ENCODE results near the gene ZNF791.
A peak's percentile ranks its signal among the peaks of the same experiment; 100 is the strongest.

Gene ZNF791

DNA sequence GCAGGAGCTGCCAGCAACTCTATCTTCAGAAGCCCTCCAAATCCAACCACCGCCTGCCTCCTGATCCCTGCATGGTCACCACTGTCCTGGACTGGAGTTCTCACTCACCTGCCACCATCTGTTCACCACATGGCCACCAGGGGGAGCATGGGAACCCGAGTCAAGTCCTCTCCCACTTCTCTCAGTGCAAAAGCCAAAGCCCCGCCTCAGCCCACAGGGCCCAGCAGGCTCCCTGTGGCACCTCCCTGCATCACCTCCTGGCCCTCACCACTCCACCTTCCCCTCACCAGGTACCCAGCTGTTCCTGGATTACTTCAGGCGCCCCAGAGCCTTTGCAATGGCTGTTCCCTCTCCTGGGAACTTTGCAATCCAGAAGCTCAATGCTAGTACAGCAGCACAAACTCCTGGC is 65.7 kb downstream of the ZNF791 start:
- peak; percentile 44; the same call in 1 of the 2 replicates for TF ChIP-seq RAD21 (IDR thresholded peaks at IDR 0.05; ENCODE audit: low read depth)
- no peak for TF ChIP-seq FOXM1 (IDR thresholded peaks at IDR 0.05; ENCODE audit: borderline replicate concordance, low read depth)

DNA sequence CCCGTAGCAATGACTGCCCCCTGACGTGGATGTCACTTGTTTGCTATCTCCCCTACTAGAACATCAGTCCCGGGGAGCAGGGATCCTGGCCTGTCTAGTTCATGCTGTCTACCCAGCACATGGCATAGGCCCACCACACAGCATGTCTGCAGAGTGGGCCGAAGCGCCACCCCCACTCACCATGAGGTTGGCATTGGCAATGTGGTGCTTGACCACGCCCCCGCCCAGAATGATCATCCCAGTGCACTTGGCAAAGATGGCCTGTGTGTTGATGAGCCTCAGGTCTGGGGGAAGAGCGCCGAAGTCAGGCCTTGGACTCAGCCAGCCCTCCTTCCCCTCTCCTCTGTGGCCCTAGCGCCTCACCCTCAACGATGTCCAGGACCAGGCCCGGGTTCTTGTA is 66.2 kb downstream of the ZNF791 start:
- TF ChIP-seq EP300 (IDR thresholded peaks at IDR 0.05; ENCODE audit: borderline replicate concordance) (no peak), ZBTB7A (IDR thresholded peaks at IDR 0.05; ENCODE audit: low read depth) (no peak), TEAD4 (IDR thresholded peaks at IDR 0.05) (no peak)

DNA sequence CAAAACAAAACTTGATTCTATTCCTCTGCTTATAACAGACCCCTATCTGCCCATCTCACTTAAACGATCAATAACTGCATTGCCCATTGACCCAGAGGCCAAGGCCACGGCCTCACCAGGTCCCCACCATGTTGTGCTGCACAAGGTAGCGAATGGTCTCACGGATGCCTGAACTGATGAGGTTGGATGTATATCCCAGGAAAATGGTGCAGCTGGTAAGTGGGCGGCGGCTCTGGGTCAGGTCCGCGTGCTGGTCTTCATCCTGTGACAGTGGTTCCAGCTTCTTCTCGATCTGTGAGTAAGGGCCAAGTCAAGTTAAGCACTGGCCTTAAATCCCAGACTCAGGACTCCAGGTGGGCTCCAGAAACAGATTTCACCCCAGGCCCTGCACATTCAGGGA is 69.3 kb downstream of the ZNF791 start:
- TF ChIP-seq CEBPB (IDR thresholded peaks at IDR 0.05) (no peak), TCF12 (IDR thresholded peaks at IDR 0.05; ENCODE audit: low read depth) (no peak), FOXM1 (IDR thresholded peaks at IDR 0.05; ENCODE audit: borderline replicate concordance, low read depth) (no peak), EP300 (IDR thresholded peaks at IDR 0.05; ENCODE audit: borderline replicate concordance) (no peak), ZBTB7A (IDR thresholded peaks at IDR 0.05; ENCODE audit: low read depth) (no peak), NFIC (IDR thresholded peaks at IDR 0.05) (no peak), CREB1 (IDR thresholded peaks at IDR 0.05; ENCODE audit: low read depth) (no peak), EGR1 (IDR thresholded peaks at IDR 0.05) (no peak), YY1 (IDR thresholded peaks at IDR 0.05; ENCODE audit: low read depth) (no peak)
- TF ChIP-seq, protein P1, sequence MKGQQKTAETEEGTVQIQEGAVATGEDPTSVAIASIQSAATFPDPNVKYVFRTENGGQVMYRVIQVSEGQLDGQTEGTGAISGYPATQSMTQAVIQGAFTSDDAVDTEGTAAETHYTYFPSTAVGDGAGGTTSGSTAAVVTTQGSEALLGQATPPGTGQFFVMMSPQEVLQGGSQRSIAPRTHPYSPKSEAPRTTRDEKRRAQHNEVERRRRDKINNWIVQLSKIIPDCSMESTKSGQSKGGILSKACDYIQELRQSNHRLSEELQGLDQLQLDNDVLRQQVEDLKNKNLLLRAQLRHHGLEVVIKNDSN (IDR thresholded peaks at IDR 0.05), result no peak
- TF ChIP-seq, protein P2, sequence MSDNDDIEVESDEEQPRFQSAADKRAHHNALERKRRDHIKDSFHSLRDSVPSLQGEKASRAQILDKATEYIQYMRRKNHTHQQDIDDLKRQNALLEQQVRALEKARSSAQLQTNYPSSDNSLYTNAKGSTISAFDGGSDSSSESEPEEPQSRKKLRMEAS (IDR thresholded peaks at IDR 0.05), result no peak

DNA sequence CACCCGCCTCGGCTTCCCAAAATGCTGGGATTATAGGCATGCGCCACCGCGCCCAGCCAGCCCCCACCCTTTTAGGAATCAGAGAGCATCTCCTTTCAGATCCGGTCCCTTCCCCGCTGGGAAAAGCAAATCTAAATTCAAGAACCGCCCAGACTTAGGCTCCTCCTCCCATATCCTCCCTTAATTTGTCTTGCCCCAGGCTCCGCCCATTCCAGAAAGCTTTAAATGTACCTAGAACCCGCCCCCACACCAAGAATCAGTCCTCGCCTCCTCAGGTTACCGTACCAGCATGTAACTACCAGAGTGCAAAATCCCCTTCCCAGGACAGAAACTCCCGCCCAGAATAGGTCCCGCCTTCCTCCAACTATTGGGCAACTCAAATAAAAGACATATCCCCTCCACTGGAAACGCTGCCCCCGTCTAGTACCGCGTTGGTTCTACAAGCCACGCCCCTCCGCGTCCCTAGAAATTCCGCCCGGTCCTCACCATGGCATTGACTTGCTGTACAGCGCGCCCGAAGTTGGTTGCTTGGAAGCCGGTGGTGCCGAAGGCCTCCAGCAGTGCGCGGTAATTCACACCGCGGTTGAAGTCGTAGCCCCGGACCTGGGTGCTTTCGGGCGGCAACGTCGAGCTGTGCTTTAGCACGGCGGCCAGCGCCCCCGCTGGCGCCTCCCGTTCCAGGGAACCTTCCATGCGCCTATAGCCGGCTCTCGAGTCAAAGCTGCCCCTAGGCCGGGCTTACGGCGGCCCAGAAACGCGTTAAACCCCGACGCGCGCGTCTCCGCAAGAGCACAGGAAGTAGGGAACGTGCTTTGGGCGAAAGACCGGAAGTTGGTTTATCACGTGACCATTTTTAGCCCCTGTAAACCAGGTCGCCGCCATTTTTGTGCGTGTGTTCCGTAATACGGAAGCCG is 70.6 kb downstream of the ZNF791 start, which contains the start of gene DHPS:
Gene DHPS, minus strand, starts transcription at position 807 of the 914 bp plus-strand sequence. Its CDS starts 114 bp downstream, at position 693.
- TF ChIP-seq ZBTB7A (IDR thresholded peaks at IDR 0.05; ENCODE audit: low read depth) (no peak), TEAD4 (IDR thresholded peaks at IDR 0.05) (no peak), EGR1 (IDR thresholded peaks at IDR 0.05) (0 out of 2 replicates have a peak, but pooled peaks have one; percentile 45), EP300 (IDR thresholded peaks at IDR 0.05; ENCODE audit: borderline replicate concordance) (peak; percentile 28; the same call in 1 of the 2 replicates), RAD21 (IDR thresholded peaks at IDR 0.05; ENCODE audit: low read depth) (no peak), TAF1 (IDR thresholded peaks at IDR 0.05; ENCODE audit: low read depth) (peak; percentile 63), FOXM1 (IDR thresholded peaks at IDR 0.05; ENCODE audit: borderline replicate concordance, low read depth) (no peak; the same call in 1 of the 2 replicates), TCF12 (IDR thresholded peaks at IDR 0.05; ENCODE audit: low read depth) (0 out of 2 replicates have a peak, but pooled peaks have one; percentile 31), CREB1 (IDR thresholded peaks at IDR 0.05; ENCODE audit: low read depth) (peak; percentile 28; the same call in 1 of the 2 replicates), NFIC (IDR thresholded peaks at IDR 0.05) (no peak), YY1 (IDR thresholded peaks at IDR 0.05; ENCODE audit: low read depth) (peak; percentile 95), CEBPB (IDR thresholded peaks at IDR 0.05) (peak; percentile 84)
- TF ChIP-seq, protein P1 (IDR thresholded peaks at IDR 0.05), result peak; percentile 95
- TF ChIP-seq, protein P3, sequence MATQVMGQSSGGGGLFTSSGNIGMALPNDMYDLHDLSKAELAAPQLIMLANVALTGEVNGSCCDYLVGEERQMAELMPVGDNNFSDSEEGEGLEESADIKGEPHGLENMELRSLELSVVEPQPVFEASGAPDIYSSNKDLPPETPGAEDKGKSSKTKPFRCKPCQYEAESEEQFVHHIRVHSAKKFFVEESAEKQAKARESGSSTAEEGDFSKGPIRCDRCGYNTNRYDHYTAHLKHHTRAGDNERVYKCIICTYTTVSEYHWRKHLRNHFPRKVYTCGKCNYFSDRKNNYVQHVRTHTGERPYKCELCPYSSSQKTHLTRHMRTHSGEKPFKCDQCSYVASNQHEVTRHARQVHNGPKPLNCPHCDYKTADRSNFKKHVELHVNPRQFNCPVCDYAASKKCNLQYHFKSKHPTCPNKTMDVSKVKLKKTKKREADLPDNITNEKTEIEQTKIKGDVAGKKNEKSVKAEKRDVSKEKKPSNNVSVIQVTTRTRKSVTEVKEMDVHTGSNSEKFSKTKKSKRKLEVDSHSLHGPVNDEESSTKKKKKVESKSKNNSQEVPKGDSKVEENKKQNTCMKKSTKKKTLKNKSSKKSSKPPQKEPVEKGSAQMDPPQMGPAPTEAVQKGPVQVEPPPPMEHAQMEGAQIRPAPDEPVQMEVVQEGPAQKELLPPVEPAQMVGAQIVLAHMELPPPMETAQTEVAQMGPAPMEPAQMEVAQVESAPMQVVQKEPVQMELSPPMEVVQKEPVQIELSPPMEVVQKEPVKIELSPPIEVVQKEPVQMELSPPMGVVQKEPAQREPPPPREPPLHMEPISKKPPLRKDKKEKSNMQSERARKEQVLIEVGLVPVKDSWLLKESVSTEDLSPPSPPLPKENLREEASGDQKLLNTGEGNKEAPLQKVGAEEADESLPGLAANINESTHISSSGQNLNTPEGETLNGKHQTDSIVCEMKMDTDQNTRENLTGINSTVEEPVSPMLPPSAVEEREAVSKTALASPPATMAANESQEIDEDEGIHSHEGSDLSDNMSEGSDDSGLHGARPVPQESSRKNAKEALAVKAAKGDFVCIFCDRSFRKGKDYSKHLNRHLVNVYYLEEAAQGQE (IDR thresholded peaks at IDR 0.05; ENCODE audit: low read depth), result no peak
- TF ChIP-seq, protein P2 (IDR thresholded peaks at IDR 0.05), result peak; percentile 80
